ENCODE data around the gene KCNH5.

GRCh38 chr14:62682208-62682607, 363.1 kb downstream of the KCNH5 start:
- TF ChIP-seq, protein P1, sequence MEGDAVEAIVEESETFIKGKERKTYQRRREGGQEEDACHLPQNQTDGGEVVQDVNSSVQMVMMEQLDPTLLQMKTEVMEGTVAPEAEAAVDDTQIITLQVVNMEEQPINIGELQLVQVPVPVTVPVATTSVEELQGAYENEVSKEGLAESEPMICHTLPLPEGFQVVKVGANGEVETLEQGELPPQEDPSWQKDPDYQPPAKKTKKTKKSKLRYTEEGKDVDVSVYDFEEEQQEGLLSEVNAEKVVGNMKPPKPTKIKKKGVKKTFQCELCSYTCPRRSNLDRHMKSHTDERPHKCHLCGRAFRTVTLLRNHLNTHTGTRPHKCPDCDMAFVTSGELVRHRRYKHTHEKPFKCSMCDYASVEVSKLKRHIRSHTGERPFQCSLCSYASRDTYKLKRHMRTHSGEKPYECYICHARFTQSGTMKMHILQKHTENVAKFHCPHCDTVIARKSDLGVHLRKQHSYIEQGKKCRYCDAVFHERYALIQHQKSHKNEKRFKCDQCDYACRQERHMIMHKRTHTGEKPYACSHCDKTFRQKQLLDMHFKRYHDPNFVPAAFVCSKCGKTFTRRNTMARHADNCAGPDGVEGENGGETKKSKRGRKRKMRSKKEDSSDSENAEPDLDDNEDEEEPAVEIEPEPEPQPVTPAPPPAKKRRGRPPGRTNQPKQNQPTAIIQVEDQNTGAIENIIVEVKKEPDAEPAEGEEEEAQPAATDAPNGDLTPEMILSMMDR (IDR thresholded peaks at IDR 0.05; ENCODE audit: low read length) = no peak
- no peak for TF ChIP-seq EZH2 (IDR thresholded peaks at IDR 0.05; ENCODE audit: borderline replicate concordance, low read length)
